CD4-positive, alpha-beta T cell treated with Interferon gamma for 1 hour (primary cell): ENCODE measurements around the gene TRAF3.
"Not testable (repeated sequence)": the region's sequence is repeated elsewhere in the genome, so short reads cannot be mapped to it uniquely, and the experiment has no call there.

Experiments used
- DNase-seq: peaks from one replicate; pipeline ENCODE4 v3.0.0-alpha.2; 2020

The TRAF3 gene

DNA sequence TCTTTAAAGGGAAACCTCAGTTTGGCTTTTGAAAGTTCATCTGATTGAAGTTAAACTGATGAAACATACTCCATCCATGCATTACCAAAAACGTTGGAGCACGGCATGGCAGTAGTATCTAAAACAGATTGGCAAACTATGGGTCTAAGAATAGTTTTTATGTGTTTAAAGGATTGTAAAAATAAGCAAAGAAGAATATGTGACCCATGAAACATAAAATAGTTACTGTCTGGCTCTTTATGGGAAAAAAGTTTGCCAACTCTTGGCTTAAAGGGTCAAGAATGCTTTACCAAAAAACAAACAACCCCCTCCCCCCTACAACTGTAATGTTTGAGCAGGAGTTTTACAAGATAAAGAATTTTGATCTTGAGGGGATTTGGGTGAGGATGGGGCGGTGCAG is 32.6 kb downstream of the TRAF3 start:
- DNase-seq = no peak

DNA sequence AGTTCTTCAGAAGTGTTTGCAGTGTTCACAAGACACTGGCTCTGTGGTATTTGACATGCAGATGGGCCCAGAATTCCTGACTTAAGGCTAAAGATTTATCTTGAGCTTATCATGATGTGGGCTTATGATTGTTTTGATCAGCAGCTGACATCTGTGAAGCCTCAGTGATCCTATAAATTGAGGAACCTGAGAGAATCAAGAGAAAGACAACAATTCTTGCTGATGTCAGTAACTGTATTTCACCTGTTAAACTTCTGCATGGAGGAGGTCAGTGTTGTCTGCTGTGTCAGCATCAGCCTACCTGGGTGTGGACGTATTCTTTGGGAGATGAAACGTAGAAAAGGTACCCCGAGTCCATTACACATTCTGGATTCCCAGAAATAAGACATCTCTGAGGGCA is 33.3 kb downstream of the TRAF3 start:
- DNase-seq = no peak

DNA sequence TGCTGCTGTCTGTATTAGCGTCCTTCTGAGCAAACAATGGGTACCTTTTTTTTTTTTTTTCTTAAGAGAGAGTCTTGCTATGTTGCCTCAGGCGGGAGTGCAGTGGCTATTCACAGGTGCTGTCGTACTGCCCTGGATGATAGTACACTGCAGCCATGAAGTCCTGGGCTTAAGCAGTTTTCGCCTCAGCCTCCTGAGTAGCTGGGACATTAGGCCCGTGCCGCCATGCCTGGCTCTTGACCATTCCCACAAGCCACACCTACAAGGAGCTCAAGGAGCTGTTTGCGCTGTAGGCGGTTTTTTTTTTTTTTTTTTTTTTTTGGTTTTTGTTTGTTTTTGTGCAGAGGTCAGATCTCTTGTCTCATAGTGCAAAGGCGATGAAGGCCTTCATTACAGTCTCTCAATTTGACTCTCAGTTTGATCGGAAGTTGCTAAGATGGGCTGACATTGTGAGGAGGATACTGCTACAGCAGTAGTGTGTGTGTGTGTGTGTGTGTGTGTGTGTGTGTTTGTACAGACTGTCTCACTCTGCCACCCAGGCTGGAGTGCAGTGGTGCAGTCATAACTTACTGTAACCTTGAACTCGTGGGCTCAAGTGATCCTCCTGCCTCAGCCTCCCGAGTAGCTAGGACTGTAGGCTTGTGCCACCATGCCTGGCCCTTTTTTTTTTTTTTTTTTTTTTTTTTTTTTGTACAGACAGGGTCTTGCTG is 34.2 kb downstream of the TRAF3 start:
- DNase-seq = no peak

DNA sequence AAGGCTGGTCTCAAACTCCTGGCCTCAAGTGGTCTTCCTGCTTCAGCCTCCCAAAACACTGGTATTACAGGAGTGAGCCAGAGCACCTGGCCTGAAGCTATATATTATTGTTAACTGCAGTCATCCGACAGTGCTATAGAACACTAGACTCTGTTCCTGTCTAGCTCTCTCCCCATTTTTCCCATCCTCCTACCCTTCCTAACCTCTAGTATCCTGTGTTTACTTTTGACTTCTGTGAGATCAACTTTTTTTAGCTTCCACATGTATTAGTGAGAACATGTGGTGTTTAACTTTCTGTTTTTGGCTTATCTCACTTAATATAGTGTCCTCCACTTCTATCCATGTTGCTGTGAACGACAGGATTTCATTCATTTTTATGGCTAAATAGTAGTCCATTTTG is 34.7 kb downstream of the TRAF3 start:
- no peak for DNase-seq

DNA sequence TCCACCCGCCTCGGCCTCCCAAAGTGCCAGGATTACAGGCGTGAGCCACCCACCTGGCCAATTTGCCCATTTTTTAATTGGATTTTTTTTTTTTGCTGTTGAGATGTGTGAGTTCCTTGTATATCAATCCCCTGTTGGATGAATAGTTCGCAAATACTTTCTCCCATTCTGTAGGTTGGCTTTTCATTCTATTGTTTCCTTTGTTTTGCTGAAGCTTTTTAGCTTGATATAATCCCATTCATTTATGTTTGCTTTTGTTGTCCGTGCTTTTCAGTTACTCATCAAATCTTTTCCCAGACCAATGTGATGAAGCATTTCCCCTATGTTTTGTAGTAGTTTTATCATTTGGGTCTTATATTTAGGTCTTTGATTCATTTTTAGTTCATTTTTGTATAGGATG is 36.4 kb downstream of the TRAF3 start:
- DNase-seq = no peak

DNA sequence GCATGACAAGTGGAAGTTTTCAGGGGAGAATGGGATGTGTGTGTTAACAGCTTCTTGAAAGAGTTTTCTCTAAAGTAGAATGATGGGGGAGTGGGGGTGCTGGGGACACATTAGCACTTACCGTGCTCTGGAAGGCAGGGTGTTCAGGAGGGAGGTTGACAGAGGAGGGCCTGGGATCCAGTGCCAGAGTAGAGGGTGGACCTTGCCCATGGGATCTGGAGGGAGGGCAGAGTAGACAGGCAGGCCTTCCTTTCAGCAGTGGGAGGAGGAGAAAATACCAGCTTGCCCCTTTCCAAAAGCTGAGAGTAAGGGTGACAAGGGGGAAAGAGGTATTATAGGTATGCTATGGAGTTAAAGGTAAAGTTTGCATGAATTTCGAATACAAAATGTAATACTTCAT is 40.1 kb downstream of the TRAF3 start:
- no peak for DNase-seq

DNA sequence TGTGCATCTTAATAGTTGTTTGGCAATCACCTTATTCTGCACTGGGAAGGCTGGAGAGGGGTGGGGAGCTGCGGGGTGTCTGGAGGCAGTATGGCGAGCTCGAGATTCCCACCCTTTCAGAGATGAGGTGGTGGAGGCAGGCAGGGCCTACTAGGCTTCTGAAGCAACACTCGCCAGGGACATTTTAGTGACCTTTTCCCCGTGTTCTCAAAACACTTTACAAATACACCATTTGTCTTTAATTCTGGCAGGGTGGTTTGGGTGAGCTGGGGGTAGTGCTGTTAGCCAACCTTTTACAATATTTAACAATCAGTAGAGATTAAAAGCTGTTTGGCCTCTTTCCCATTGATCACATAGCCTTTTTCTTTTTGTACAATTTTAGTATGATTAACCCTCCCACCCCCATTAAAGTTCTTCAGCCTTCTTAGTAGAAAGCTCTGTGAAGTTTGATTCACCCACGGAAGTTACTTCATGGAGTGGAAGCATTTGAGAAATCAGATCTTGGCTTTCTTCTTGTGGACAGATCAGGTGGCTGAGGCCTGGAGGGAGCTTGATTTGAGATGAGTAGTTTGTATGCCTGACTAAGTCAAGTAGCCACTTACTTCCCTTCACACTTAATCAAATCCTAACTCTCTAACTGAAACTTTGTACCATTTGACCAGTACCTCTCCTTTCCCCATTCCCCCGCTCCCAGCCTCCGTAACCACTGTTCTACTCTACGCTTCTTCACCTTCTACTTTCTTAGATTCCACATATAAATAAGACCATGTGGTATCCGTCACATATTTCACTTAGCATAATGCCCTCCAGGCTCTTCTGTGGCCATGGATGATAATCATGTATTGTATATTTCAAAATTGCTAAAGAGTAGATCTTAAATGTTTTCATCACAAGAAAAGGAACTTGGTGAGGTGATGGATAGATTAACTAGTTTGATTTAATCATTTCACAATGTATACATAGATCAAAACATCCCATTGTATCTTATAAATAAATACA is 41.0 kb downstream of the TRAF3 start:
- DNase-seq = no peak

DNA sequence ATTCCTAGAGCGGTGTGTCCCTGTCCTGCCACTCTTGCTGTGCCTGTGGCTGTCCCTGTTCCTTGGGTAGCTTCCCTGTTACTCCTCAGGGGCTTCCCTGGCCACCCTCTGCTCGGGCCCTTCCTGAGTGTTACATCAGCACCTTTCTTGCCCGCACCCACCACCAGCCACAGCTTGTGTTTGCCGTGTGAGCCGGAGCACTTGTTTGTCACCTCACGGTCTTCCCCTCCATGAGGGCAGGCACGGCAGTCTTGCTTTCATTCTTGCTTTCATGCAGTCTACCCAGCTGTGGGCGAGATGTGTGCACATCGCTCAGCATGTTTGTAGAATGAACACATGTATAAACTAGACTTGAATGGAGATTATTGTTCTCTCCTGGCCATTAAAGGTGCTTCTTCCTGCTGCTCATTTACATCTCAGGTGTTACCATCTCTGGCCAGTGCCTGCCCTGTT is 42.0 kb downstream of the TRAF3 start:
- DNase-seq = peak; percentile 35

DNA sequence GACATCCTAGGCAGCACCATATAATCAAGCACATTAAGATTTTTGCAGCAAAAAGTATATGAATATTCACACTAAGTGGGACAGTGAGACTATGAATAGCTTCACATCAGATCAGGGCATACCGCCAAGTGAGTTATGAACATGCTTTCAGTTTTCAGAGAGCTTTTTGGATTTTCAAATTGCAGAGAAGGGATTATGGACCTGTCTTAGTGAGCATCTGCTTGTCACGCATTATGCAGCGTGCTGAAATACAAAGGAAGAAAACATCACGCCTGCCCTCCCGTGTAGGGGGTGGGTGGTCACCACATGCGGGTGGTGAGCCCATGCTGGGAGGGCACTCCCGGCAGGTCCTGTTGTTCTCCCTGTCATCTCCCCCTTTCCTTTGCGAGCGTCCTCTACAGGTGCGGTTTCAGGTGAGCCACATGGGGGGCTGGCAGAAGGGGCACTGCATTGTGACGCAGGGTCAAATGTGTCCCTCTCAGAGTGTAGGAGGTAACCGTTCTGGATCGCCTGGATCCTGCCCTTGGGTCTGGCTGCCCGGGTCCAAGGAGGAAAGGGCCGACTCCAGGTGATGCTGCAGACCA is 42.6 kb downstream of the TRAF3 start:
- DNase-seq = no peak

DNA sequence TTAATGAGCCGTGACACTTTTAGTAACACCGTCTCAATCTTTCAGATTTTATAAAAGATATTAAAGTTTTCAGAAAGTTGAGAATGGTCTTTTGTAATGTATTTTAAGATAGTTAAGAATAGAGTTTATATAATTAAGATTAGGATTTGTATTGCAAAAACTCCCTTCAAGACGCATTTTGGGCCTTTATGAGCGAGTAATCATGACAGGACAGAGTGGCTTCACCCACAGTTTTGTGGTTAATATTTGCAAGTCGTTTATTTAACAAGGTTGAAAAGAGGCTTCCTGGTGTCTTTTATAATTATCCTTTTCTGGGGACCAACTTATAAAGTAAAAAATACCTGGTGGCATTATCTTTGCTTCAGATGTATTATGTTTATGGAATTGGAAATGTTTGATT is 44.0 kb downstream of the TRAF3 start:
- DNase-seq = no peak

DNA sequence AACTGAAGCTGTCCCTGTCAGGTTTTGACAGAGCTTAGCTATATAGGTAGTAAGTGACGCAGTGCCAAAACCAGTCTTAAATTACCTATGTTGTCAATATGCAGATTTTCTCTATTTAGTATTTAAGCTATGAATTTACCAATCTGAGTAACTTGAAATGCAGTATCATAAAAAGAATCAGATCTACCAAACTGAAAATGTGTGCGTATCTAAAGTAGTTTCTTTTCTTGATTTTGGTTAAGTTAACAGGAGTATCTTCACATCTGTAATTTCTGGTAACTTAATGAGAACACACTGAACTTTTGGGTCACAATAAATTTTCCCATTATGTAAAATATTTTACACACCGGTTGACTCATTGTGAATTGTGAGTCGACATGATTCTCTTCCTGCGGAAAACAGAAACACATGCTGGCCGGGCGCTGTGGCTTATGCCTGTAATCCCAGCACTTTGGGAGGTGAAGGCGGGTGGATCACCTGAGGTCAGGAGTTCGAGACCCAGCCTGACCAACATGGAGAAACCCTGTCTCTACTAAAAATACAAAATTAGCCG is 45.1 kb downstream of the TRAF3 start:
- no peak for DNase-seq

DNA sequence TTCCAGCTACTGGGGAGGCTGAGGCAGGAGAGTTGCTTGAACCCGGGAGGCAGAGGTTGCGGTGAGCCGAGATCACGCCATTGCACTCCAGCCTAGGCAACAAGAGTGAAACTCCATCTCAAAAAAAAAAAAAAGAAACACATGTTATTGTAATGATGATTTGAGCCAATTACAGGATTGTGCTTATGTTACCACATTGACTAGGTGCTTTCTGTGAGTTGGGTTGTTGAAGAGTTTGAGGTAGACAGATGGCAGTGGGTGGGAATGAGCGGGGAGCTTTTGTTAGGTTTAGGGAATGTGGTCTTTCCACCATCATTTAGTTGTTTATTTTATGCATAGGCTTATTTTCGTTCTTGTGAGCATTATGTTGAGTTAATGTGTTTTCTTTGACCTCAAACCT is 45.6 kb downstream of the TRAF3 start:
- not testable (repeated sequence) for DNase-seq

DNA sequence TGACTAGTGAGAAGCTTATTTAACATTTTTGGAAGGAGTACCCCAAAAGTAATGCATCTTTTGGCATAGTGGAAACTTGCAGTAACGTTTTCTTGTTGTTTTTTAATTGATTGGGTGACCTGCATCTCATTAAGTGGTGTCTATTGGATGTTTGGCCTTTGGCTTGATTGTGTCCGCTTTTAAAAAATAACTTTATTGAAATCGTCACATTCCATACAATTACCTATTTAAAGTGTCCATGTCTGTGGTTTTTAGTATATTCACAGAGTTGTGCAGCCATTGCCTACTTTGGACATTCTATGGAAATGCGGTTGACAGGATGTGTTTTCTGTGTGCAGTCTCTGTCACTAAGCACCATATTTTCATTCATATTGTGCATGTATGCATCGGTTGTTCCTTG is 46.3 kb downstream of the TRAF3 start:
- DNase-seq = no peak

DNA sequence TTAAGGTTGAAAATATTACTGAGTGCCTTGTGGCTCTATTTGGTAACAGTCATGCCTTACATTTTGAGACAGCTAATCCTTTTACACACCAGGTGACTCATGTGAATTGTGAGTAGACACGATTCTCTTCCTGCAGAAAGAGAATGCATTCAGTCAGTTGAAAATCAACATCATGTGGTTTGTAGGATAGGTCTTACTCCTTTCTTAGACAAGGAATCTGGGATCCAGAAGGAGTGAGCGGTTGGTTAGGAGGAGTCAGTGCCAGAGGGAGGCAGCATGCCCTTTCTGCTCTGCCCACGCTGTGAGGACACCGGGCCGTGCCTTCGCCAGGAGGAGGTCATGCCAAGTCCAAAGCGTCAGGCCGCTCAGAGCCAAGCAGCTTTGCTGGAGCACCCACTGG is 47.6 kb downstream of the TRAF3 start:
- DNase-seq = no peak

DNA sequence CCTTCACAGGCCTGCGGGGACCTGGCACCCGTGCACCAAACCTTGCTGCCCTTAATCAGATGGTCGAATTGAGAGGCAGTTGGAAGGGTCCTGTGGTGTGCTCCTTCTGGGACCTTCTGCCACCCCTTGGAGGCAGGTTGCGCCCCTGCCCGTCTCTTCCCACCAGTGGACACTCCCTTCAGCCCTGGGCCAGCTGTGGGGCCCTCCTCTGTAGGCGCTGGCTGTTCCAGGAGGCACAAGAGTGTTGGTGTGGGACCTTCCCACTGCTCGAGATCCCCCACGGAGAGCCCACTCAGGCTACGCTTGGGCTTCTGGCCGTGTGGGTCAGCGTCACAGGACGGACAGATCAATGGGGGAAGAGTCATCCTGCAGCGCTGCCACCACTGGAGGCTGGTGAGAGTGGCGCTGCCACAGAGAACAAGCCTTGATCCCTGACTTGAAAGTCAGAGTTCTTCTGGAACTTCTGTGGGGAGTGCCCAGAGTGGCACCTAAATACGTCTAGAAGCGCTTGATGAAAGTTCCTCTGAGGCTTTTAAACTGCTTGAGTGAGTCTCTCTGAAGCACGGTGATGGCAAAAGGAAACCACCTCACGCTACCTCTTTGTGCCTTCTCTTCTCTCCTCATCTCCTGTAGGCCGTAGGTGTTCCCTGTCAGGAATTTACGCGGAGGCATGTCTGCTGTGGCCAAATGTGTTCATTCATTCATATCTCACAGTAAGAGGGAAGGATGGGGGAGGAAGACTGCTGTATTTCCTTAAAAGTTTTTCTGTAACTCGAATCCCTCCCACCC is 48.3 kb downstream of the TRAF3 start:
- DNase-seq = no peak

DNA sequence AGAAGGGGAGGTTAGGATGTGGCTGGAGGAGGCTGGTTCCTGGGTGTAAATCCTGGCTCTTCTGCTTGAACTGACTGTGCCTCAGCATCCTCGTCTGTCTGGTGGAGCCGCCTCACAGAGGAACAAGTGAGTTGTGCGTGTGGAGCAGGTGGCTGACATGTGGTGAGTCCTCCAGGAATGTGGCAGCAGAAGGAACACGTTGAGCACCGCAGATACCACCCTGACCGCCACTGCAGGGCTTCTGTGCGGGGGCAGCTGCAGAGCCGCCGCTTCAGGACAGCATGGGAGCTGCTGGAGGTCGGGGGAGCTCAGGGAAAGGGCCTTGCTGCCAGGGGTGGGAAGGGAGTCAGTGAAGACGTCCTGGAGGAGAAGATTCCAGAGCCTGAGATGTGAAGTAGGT is 48.9 kb downstream of the TRAF3 start:
- DNase-seq = no peak

DNA sequence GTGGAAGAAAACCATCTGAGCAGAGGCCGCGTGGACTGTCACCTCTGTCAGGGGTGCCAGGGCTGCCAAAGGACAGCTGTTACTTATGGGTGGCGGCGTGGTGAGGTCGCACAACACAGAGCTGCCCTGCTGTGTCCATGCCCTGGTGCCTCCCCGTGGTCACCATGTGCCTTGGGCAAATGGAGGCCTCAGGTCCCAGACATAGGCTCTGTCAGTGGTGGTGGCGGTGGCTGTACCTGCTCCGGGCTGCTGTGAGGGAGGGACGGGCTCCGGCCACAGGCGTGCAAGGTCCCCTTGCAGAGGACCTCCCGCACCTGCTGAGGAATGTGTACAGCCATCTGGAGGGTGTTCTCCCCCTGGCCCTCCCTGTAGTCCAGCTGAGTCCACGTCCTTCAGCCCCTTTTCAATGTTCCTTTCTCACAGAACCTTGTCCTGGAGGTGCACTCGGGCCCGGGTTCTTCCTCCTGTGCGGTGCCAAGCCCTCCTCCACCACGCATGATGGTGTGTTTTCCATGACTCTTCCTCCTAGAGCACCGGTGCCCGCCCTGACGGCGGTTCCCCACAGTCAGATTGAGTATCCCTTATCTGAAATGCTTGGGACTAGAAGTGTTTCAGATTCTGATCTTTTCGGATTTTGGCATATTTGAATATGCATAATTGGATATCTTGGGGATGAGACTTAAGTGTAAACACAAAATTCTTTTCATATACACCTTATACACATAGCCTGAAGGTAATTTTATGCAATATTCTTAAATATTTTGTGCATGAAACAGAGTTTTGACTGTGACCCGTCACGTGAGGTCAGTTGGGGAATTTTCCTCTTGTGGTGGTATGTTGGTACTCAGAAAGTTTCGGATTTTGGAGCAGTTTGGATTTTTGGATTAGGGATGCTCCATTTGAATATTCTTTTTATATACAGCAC is 49.8 kb downstream of the TRAF3 start:
- no peak for DNase-seq

DNA sequence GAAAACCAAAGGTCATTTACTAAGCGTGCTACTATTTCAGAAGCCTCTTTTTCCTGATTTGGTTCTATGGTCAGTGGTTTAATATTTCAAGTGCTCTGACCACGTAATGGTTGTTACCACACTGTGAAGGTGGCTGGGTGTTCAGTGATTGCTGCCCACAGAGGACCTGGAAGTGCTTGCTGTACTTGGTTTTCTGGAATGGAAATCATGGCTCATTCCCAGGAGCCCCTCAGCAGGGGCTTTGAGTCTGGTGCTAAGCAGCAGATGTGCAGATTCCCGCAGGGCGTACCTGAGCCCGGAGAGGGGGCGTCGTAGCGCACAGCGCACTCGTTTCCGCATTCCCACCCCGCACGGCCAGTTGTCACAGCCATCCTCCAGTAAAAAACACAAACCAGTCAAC is 50.5 kb downstream of the TRAF3 start:
- no peak for DNase-seq

DNA sequence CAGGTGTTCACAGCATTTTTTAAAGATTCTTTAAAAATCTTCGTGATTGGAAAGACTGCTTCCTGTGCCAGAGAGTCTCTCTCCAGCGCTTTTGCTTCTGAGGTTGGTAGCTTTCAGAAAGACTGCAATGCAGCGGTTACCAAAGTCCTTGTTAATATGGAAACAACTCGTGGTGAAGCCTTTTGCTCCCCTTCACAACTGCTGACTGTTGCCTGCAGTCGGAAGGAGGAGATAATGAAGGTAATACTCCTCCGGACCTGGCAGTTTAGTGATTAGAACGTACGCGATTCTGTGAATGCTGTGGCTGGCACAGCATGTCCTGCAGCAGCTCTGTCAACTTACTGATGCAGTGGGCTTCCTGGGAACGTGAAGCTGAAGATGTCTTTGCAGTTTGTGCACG is 50.9 kb downstream of the TRAF3 start:
- no peak for DNase-seq

DNA sequence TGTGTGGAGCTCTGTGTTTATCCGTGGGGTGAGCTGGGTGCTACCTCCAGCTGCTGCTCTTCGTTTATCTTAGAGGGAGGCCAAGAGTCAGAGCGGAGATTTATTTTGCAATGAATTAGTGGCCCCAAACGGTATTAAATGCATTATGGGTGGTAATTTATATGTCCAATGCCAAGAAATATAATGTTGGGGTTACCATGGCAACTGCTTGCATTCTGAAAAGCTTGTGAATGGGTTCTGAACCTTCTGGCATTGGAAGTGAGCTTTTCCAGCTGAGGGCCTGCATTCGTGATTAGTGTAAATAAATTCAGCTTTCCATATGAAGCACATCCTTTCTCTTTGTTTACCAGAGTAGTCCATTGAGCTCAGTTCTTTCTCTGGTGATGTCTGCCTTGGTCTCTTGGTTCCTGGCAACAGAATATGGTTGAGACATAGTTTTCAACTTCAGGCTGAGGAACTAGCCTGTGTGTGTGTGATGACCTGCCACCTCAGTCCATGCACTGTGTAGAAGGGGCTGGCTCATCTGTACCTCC is 51.8 kb downstream of the TRAF3 start:
- DNase-seq = no peak

DNA sequence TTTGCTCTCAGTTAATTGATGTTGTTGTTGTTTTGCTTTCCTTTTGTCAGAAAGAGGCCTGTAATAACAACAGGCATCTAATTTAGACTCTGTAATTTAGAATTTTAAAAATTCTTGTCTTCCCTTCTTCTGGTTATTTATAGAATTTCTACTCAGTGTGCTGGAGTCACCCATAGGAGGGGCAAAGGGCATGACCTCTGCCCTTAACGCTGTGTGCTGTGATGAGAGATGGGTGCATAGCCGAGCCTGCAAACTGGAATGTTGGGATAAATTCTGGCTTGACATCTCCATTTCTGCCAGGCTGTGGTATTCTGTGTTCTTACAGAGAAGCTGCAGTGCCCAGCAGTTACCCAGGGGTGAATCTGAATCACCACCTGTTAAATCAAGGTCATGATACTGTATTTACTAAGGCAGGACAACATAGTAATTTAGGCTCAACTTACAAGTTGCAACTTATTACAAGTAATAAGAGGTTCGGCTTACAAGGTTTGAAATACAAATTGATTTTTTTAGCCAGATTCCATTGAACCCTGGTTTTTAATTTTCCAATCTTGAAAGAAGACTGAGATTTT is 53.3 kb downstream of the TRAF3 start:
- no peak for DNase-seq
